KOPT-K1 (cell line): ENCODE results near the gene RBBP5.

Source experiments
- H3K27ac ChIP-seq: fragments of 200-600 bp; sonication (generic); 2 replicates; pipeline ENCODE4 v1.5.1; 2016; ENCODE audit warnings: antibody characterized with exemption, mild to moderate bottlenecking, low read depth, low read length; ENCODE audit not compliant: poor library complexity, severe bottlenecking
- H3K36me3 ChIP-seq: fragments of 200-600 bp; sonication (generic); 2 replicates; pipeline ENCODE4 v1.5.1; 2017; ENCODE audit warnings: antibody characterized with exemption, mild to moderate bottlenecking, low read length, moderate library complexity; ENCODE audit not compliant: insufficient read depth
- H3K9me3 ChIP-seq: fragments of 200-600 bp; sonication (generic); 2 replicates; pipeline ENCODE4 v1.5.1; 2017; ENCODE audit warnings: antibody characterized with exemption, low read length, mild to moderate bottlenecking; ENCODE audit not compliant: insufficient read depth, poor library complexity, severe bottlenecking

RBBP5 gene

GRCh38 chr1:205073511-205073910 is 48.3 kb downstream of the RBBP5 start:
- H3K27ac ChIP-seq = no peak overlapping the region
- no peaks in the 10 kb centered on the region for H3K36me3 ChIP-seq
- H3K9me3 ChIP-seq = no peaks in the 10 kb centered on the region

GRCh38 chr1:205072881-205073280 is 48.9 kb downstream of the RBBP5 start:
- no peak overlapping the region for H3K27ac ChIP-seq
- no peaks in the 10 kb centered on the region for H3K9me3 ChIP-seq
- H3K36me3 ChIP-seq = no peaks in the 10 kb centered on the region

GRCh38 chr1:205072286-205072685 is 49.5 kb downstream of the RBBP5 start:
- no peaks in the 10 kb centered on the region for H3K9me3 ChIP-seq
- H3K36me3 ChIP-seq = no peaks in the 10 kb centered on the region
- H3K27ac ChIP-seq = no peak overlapping the region

- Histone ChIP-seq H3K27ac (no peak overlapping the region), H3K36me3 (no peaks in the 10 kb centered on the region), H3K9me3 (no peaks in the 10 kb centered on the region)
Observed at GRCh38 chr1:205071801-205072200, 50.0 kb downstream of the RBBP5 start.

GRCh38 chr1:205071028-205071409 is 50.8 kb downstream of the RBBP5 start:
- H3K27ac ChIP-seq = no peak overlapping the region
- H3K9me3 ChIP-seq = no peaks in the 10 kb centered on the region
- H3K36me3 ChIP-seq = no peaks in the 10 kb centered on the region

GRCh38 chr1:205069371-205070125 is 52.2 kb downstream of the RBBP5 start:
- Histone ChIP-seq H3K36me3 (no peaks in the 10 kb centered on the region), H3K9me3 (no peaks in the 10 kb centered on the region), H3K27ac (no peak overlapping the region)

- Histone ChIP-seq H3K9me3 (no peaks in the 10 kb centered on the region), H3K27ac (no peak overlapping the region), H3K36me3 (no peaks in the 10 kb centered on the region)
Observed at GRCh38 chr1:205068457-205069040, 53.2 kb downstream of the RBBP5 start.

- H3K36me3 ChIP-seq = no peaks in the 10 kb centered on the region
- H3K9me3 ChIP-seq = no peaks in the 10 kb centered on the region
- no peak overlapping the region for H3K27ac ChIP-seq
Observed at GRCh38 chr1:205068001-205068400, 53.8 kb downstream of the RBBP5 start.

GRCh38 chr1:205067031-205067430 is 54.7 kb downstream of the RBBP5 start:
- Histone ChIP-seq H3K9me3 (no peaks in the 10 kb centered on the region), H3K27ac (no peak overlapping the region), H3K36me3 (no peaks in the 10 kb centered on the region)

GRCh38 chr1:205066141-205066818 is 55.5 kb downstream of the RBBP5 start:
- H3K36me3 ChIP-seq = no peaks in the 10 kb centered on the region
- H3K27ac ChIP-seq = no peak overlapping the region
- H3K9me3 ChIP-seq = no peaks in the 10 kb centered on the region

- Histone ChIP-seq H3K36me3 (no peaks in the 10 kb centered on the region), H3K27ac (no peak overlapping the region), H3K9me3 (no peaks in the 10 kb centered on the region)
Observed at GRCh38 chr1:205065666-205066065, 56.1 kb downstream of the RBBP5 start.

- H3K27ac ChIP-seq = no peak overlapping the region
- no peaks in the 10 kb centered on the region for H3K9me3 ChIP-seq
- no peaks in the 10 kb centered on the region for H3K36me3 ChIP-seq
Observed at GRCh38 chr1:205064741-205065316, 56.9 kb downstream of the RBBP5 start.

- no peaks in the 10 kb centered on the region for H3K9me3 ChIP-seq
- H3K27ac ChIP-seq = no peak overlapping the region
- no peaks in the 10 kb centered on the region for H3K36me3 ChIP-seq
Observed at GRCh38 chr1:205064301-205064700, 57.5 kb downstream of the RBBP5 start.

GRCh38 chr1:205062895-205063294 is 58.9 kb downstream of the RBBP5 start:
- Histone ChIP-seq H3K36me3 (no peaks in the 10 kb centered on the region), H3K9me3 (no peaks in the 10 kb centered on the region)

GRCh38 chr1:205062319-205062718 is 59.5 kb downstream of the RBBP5 start:
- H3K36me3 ChIP-seq = no peaks in the 10 kb centered on the region
- no peak overlapping the region for H3K27ac ChIP-seq
- no peaks in the 10 kb centered on the region for H3K9me3 ChIP-seq

More at GRCh38 chr1:205062895-205063294, 58.9 kb downstream of the RBBP5 start:
- H3K27ac ChIP-seq = no peak overlapping the region
